HG02884 (cell line): ENCODE results near the gene UBE2E2.

Experiments used
- ATAC-seq: cut with Tn5 transposase; IDR thresholded peaks from one replicate; pipeline ENCODE4 v1.9.1; 2021; ENCODE audit warnings: mild to moderate bottlenecking, moderate library complexity; ENCODE audit not compliant: unreplicated experiment

Gene UBE2E2

GRCh38 chr3:23501201-23501802 is 298.2 kb downstream of the UBE2E2 start:
- no peak for ATAC-seq

GRCh38 chr3:23508464-23508863 is 305.3 kb downstream of the UBE2E2 start:
- ATAC-seq = no peak

- ATAC-seq = no peak
These were observed 315.3 kb downstream of the UBE2E2 start for GRCh38 chr3:23518441-23518840.

- peak; percentile 69 for ATAC-seq
These were observed 316.4 kb downstream of the UBE2E2 start for GRCh38 chr3:23519314-23520208.

GRCh38 chr3:23527326-23527725 is 324.2 kb downstream of the UBE2E2 start:
- ATAC-seq = no peak

- ATAC-seq = no peak
These were observed 330.5 kb downstream of the UBE2E2 start for GRCh38 chr3:23533596-23533995.

GRCh38 chr3:23533996-23534395 is 330.9 kb downstream of the UBE2E2 start:
- ATAC-seq = no peak

- ATAC-seq = no peak
These were observed 334.0 kb downstream of the UBE2E2 start for GRCh38 chr3:23537101-23537551.

- no peak for ATAC-seq
These were observed 336.1 kb downstream of the UBE2E2 start for GRCh38 chr3:23539185-23539584.

- no peak for ATAC-seq
These were observed 337.5 kb downstream of the UBE2E2 start for GRCh38 chr3:23540600-23540999.

GRCh38 chr3:23542079-23542478 is 339.0 kb downstream of the UBE2E2 start:
- no peak for ATAC-seq

GRCh38 chr3:23546181-23546580 is 343.1 kb downstream of the UBE2E2 start:
- ATAC-seq = no peak

- ATAC-seq = no peak
These were observed 345.0 kb downstream of the UBE2E2 start for GRCh38 chr3:23547905-23548650.

- no peak for ATAC-seq
These were observed 345.6 kb downstream of the UBE2E2 start for GRCh38 chr3:23548706-23549105.

GRCh38 chr3:23549148-23549910 is 346.2 kb downstream of the UBE2E2 start:
- ATAC-seq = no peak

GRCh38 chr3:23550402-23550801 is 347.3 kb downstream of the UBE2E2 start:
- peak; percentile 73 for ATAC-seq

GRCh38 chr3:23552506-23552905 is 349.4 kb downstream of the UBE2E2 start:
- no peak for ATAC-seq

GRCh38 chr3:23553353-23553752 is 350.2 kb downstream of the UBE2E2 start:
- no peak for ATAC-seq

GRCh38 chr3:23565041-23565775 is 362.1 kb downstream of the UBE2E2 start:
- ATAC-seq = no peak

GRCh38 chr3:23566499-23566898 is 363.4 kb downstream of the UBE2E2 start:
- no peak for ATAC-seq
